Activated effector memory CD4-positive, alpha-beta T cell treated with Interleukin-2 at 50 U/mL for 16 hours (primary cell): Measurements from ENCODE around the gene OR2D3.
"Not testable (repeated sequence)": the region's sequence is repeated elsewhere in the genome, so short reads cannot be mapped to it uniquely, and the experiment has no call there.

ENCODE experiments used
- DNase-seq: peaks from one replicate; pipeline ENCODE4 v3.0.0-alpha.2; 2020

The OR2D3 gene

DNA sequence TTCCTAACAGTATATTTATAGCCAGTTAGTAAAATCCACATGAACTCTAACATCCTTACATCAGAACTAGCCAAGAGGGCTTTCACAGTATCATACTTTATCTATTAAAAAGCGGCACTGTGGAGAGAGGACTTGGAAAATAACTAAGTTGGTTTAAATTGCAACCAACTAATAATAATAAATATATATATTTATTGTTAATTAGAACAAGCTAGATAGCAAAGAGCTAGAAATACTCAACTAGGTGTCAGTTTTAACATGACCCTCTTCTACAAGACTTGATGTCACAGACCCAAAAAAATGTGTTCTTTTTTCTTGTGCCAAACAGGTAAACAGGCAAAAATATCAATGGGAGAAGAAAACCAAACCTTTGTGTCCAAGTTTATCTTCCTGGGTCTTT, at the start of gene OR2D3:
Gene OR2D3, plus strand, starts transcription at position 301 of the 400 bp plus-strand sequence. Its CDS starts 0 bp downstream, at position 301.
- DNase-seq, result no peak

GRCh38 chr11:6871278-6871677, 49.5 kb upstream of the OR2D3 start:
- no peak for DNase-seq

DNA sequence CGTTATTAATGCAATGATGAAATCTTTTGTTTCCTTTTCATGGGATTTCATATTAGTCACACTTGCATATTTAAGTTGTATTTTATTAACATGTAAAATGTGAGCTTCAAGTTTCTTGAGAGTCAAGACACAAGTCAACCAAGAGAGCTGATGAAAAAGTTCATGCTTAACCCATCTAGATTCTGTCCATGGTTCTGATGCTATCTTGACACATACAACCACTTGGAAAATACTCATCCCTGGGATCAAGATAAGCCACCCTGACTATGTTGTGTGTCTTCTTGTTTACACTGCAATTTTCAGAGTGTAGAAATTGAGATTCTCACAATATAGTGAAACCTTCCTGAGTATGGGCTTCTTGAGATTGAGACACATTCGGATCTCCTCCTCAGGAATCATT, 45.0 kb upstream of the OR2D3 start:
- DNase-seq, result no peak

GRCh38 chr11:6876325-6876724, 44.5 kb upstream of the OR2D3 start, which contains the start of gene OR10A4:
OR10A4 (plus strand) TSS chr11:6876625; CDS start chr11:6876648, 23 bp downstream.
- DNase-seq, result no peak

DNA sequence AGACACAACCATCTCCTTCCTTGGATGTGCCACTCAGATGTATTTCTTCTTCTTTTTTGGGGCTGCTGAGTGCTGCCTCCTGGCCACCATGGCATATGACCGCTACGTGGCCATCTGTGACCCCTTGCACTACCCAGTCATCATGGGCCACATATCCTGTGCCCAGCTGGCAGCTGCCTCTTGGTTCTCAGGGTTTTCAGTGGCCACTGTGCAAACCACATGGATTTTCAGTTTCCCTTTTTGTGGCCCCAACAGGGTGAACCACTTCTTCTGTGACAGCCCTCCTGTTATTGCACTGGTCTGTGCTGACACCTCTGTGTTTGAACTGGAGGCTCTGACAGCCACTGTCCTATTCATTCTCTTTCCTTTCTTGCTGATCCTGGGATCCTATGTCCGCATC, 43.9 kb upstream of the OR2D3 start:
- no peak for DNase-seq

DNA sequence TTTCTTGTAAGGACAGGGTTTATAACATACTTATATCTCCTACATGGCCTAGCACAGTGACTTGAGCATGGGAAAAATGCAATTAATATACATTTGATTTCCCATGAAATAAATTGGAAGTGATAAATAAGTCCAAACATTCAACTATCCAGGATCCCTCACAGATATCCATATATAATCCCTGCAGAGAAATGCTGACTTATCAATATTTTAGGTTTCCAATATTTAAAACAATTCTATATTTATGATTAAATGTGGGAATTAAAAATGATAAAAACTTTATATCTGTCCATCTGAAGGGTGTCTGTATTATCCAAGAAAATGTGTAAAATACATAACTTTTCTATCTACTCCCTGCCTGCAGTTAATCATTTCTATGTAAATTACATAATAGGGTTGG, 38.1 kb upstream of the OR2D3 start:
- DNase-seq, result no peak

GRCh38 chr11:6887711-6888110, 33.1 kb upstream of the OR2D3 start:
- not testable (repeated sequence) for DNase-seq

GRCh38 chr11:6888830-6889229, 32.0 kb upstream of the OR2D3 start:
- DNase-seq, result no peak

GRCh38 chr11:6889835-6890234, 31.0 kb upstream of the OR2D3 start:
- no peak for DNase-seq

DNA sequence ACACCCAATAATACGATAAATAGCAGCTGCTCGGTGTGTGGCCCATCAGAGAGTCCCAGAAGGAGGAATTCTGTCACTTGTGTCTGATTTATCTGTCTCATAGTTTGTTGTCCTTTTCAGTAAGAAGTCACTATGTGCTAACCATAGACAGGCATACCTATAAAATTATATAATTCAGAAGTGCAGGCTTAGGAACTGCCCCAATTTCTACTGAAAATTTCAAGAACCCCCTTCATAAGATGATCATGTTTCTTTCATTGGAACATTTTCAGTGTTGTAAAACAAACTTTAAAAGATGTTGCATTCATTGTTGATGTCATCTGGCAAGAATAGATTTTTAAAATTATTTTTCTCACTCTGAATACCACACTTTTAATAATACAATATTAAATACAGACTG, 28.4 kb upstream of the OR2D3 start, which contains the start of gene OR2D2:
Gene OR2D2, minus strand, starts transcription at position 101 of the 400 bp plus-strand sequence. Its CDS starts 0 bp downstream, at position 101.
- DNase-seq, result no peak

DNA sequence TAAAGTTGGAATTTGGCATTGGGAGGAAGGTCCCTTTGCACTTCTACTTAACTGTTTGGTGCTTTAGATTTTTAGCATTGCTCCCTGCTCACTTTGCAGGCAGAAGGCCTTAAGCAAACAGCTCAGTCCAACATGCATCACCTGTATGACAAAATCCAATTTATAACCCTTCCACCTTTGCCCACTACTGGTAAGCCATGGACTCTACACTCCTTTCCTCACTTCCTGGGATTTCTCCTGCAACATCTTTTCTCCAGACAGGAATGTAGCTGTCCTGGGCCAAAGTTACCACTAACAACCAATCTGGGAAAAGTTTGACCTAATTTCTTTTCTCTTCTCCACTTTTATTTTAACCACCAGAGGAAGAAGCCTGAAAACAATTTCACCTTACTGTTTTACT, 26.7 kb upstream of the OR2D3 start:
- DNase-seq, result no peak

- DNase-seq, result no peak
These were observed 25.8 kb upstream of the OR2D3 start for GRCh38 chr11:6895010-6895409.

GRCh38 chr11:6898911-6899310, 21.9 kb upstream of the OR2D3 start:
- DNase-seq, result no peak

GRCh38 chr11:6900327-6900999, 20.3 kb upstream of the OR2D3 start:
- no peak for DNase-seq

DNA sequence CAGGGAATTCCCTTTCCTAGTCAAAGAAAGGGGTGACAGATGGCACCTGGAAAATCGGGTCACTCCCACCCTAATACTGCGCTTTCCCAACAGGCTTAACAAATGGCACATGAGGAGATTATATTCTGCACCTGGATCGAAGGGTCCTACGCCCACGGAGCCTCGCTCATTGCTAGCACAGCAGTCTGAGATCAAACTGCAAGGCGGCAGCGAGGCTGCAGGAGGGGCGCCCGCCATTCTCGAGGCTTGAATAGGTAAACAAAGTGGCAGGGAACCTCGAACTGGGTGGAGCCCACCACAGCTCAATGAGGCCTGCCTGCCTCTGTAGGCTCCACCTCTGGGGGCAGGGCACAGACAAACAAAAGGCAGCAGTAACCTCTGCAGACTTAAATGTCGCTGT, 16.0 kb upstream of the OR2D3 start:
- not testable (repeated sequence) for DNase-seq

DNA sequence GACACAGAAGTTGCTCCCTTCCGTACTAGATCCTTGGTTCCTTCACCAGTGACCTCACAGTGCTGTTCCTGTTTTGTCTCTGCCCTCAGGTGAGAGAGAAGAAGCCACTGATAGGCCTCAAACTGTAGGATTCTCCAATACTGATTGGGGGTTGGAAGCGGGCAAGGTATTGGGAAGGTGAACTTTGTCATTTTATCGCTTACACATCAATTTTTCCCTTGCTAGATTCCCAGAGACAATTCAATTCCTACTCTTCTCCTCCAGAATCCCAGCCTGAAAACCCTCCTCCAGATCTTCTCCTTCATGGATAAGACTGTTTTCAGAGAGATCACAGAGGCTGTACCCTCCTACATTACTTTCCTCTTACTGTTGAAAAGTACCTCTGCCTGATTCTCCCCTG, 9.4 kb upstream of the OR2D3 start:
- DNase-seq, result no peak

GRCh38 chr11:6911948-6912347, 8.9 kb upstream of the OR2D3 start:
- no peak for DNase-seq

DNA sequence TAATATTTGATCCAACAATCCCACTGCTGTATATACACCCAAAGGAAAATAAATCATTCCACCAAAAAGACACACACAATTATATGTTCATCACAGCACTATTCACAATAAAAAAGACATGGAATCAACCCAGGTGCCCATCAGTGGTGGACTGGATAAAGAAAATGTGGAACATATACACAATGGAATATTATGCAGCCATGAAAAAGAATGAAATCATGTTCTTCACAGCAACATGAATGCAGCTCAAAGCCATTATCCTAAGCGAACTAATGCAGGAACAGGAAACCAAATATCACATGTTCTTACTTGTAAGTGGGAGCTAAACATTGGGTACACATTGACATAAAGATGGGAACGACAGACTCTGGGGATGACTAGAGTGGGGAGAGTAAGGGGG, 1.1 kb upstream of the OR2D3 start:
- no peak for DNase-seq

- no peak for DNase-seq
These were observed 4.3 kb downstream of the OR2D3 start for GRCh38 chr11:6925007-6925577.

DNA sequence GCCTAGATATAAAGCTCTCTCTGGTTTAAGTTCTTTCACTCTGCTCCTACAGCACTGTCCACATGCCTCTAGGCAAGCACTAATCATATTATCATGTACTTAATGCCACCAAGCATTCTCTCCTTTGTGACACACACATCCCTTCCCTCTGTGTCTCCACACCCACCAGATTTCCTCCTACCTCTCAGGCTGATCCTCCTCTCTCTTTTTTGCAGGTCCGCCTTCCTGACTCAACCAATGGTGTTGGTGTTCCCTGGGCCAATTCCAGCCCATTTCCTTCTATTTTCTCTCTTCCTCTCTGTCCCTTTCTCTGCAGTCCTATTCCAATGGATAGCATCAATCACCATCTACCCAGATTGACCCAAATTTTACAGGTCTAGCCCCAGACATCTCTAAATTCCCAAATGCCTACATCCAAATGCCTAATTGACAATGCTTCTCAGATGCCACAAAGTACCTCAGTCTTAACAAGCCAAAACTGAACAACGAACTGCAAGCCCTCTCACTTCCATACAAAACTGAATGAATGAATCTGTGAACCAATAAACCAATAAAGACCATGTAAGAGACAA, 4.9 kb downstream of the OR2D3 start:
- DNase-seq, result no peak

DNA sequence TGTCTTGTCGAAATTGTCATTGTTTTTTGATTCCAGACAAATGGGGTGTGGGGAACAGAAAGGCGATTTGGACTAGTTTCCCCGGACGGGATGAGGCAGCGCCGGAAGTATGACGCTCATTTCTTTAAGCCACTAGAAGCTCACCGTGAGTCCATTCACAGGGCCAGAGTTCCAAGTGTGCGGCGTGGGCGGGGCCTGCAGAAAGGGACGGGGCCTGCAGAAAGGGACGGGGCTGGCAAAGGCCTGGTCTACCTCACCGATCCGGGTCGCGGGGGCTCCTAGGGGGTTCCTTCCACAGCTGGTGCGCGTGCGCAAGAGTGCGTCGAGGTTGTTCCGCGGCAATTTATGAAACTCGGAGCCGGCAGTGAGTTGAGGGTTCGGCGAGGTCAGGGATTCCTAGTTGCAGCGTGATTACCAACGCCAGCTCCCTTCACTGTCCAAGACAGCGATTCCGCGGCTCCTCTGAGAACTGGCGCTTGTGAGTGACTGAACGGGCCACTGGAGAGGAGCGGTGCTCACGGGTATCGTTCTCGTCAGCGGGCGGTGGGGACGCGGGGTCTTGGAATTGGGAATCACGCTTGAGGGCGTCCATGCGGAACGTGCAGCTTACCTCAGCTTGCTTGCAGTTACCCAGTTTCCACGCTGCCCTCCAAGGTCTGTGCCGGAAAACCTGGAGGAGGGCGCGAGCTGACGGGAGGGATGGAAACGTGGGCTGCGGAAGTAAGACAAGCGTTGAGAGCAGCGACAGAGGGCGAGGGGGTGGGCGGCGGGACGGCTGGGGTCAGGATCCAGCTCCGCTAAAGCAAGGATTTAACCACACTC, 5.6 kb downstream of the OR2D3 start, which contains the start of gene ZNF215:
Gene ZNF215, plus strand, starts transcription at position 219 of the 822 bp plus-strand sequence. CDS start 5,847 bp downstream, outside the sequence.
- DNase-seq, result no peak

- no peak for DNase-seq
These were observed 6.3 kb downstream of the OR2D3 start for GRCh38 chr11:6927030-6927617.

DNA sequence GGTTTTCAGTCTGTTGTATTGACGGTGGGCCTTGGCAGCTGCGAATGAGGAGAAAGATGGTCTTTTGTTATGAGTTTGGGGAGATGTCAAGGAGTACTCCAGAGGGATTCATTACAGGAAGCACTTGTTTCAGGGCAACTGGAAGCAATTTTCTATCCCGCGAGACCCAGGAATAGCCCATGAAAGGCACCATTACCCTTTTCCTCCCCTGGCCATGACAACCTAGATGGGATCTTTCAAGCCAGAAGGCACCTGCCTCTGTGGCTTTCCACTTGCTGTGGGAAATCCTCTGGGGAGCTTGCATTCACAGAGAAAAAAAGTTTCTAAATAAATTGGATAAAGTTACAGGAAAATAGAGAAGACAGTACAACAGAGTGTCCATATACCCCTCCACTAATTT, 8.1 kb downstream of the OR2D3 start:
- DNase-seq, result no peak
